ENCODE results near the gene ERBB2.

ERBB2 gene

GRCh38 chr17:39756380-39757079 is 56.7 kb downstream of the ERBB2 start:
- Histone ChIP-seq H2AFZ (ENCODE audit: low read depth) (no peak overlapping the region), H3K4me2 (peak overlapping the region; percentile 99), H3K79me2 (ENCODE audit: insufficient read depth, low read depth) (peaks cover 16% of the 10 kb centered on the region; the same call in 1 of the 2 replicates), H3K36me3 (ENCODE audit: insufficient read depth) (no peaks in the 10 kb centered on the region), H3K27ac (peak overlapping the region; percentile 98), H3K9ac (peak overlapping the region; percentile 91), H3K4me3 (IDR thresholded peaks at IDR 0.05; ENCODE audit: insufficient read depth, low read depth, low read length) (no peak overlapping the region), H3K27me3 (ENCODE audit: insufficient read depth, low read depth) (no peaks in the 10 kb centered on the region), H3K4me1 (ENCODE audit: low read depth, poor library complexity, severe bottlenecking) (peaks cover 88% of the 10 kb centered on the region), H4K20me1 (ENCODE audit: insufficient read depth) (no peaks in the 10 kb centered on the region)
- no peak for TF ChIP-seq CTCF (conservative IDR thresholded peaks at IDR 0.05; ENCODE audit: low read depth, low read length)

- H2AFZ ChIP-seq (ENCODE audit: low read depth), result no peak overlapping the region
- H4K20me1 ChIP-seq (ENCODE audit: insufficient read depth), result no peaks in the 10 kb centered on the region
- peaks cover 91% of the 10 kb centered on the region for H3K4me1 ChIP-seq (ENCODE audit: low read depth, poor library complexity, severe bottlenecking)
- peak overlapping the region; percentile 98 for H3K27ac ChIP-seq
- no peak overlapping the region for H3K4me3 ChIP-seq (IDR thresholded peaks at IDR 0.05; ENCODE audit: insufficient read depth, low read depth, low read length)
- no peak for TF ChIP-seq CTCF (conservative IDR thresholded peaks at IDR 0.05; ENCODE audit: low read depth, low read length)
- peak overlapping the region; percentile 99 for H3K4me2 ChIP-seq
- peaks cover 23% of the 10 kb centered on the region; the same call in 1 of the 2 replicates for H3K79me2 ChIP-seq (ENCODE audit: insufficient read depth, low read depth)
- H3K9ac ChIP-seq, result peak overlapping the region; percentile 91
- H3K27me3 ChIP-seq (ENCODE audit: insufficient read depth, low read depth), result no peaks in the 10 kb centered on the region
- H3K36me3 ChIP-seq (ENCODE audit: insufficient read depth), result no peaks in the 10 kb centered on the region
These were observed 57.4 kb downstream of the ERBB2 start for GRCh38 chr17:39757176-39757662.

- no peak overlapping the region for H3K4me3 ChIP-seq (IDR thresholded peaks at IDR 0.05; ENCODE audit: insufficient read depth, low read depth, low read length)
- no peaks in the 10 kb centered on the region for H3K36me3 ChIP-seq (ENCODE audit: insufficient read depth)
- TF ChIP-seq CTCF (conservative IDR thresholded peaks at IDR 0.05; ENCODE audit: low read depth, low read length), result no peak; the same call in 1 of the 2 replicates
- peaks cover 29% of the 10 kb centered on the region; the same call in 1 of the 2 replicates for H3K79me2 ChIP-seq (ENCODE audit: insufficient read depth, low read depth)
- H4K20me1 ChIP-seq (ENCODE audit: insufficient read depth), result no peaks in the 10 kb centered on the region
- H3K9ac ChIP-seq, result peak overlapping the region; percentile 91
- peaks cover 91% of the 10 kb centered on the region for H3K4me1 ChIP-seq (ENCODE audit: low read depth, poor library complexity, severe bottlenecking)
- H3K27me3 ChIP-seq (ENCODE audit: insufficient read depth, low read depth), result no peaks in the 10 kb centered on the region
- H3K27ac ChIP-seq, result peak overlapping the region; percentile 98
- peak overlapping the region; percentile 99 for H3K4me2 ChIP-seq
- no peak overlapping the region for H2AFZ ChIP-seq (ENCODE audit: low read depth)
These were observed 58.3 kb downstream of the ERBB2 start for GRCh38 chr17:39757931-39758873.

GRCh38 chr17:39759204-39759603 is 59.3 kb downstream of the ERBB2 start:
- Histone ChIP-seq H3K36me3 (ENCODE audit: insufficient read depth) (peaks cover 4% of the 10 kb centered on the region; the same call in 1 of the 2 replicates), H3K27ac (peak overlapping the region; percentile 98), H3K4me1 (ENCODE audit: low read depth, poor library complexity, severe bottlenecking) (peaks cover 95% of the 10 kb centered on the region), H3K4me2 (peak overlapping the region; percentile 99), H3K79me2 (ENCODE audit: insufficient read depth, low read depth) (peaks cover 36% of the 10 kb centered on the region; the same call in 1 of the 2 replicates), H2AFZ (ENCODE audit: low read depth) (no peak overlapping the region), H3K4me3 (IDR thresholded peaks at IDR 0.05; ENCODE audit: insufficient read depth, low read depth, low read length) (no peak overlapping the region), H3K27me3 (ENCODE audit: insufficient read depth, low read depth) (no peaks in the 10 kb centered on the region), H4K20me1 (ENCODE audit: insufficient read depth) (no peaks in the 10 kb centered on the region), H3K9ac (peak overlapping the region; percentile 91)
- no peak for TF ChIP-seq CTCF (conservative IDR thresholded peaks at IDR 0.05; ENCODE audit: low read depth, low read length)
